Pancreas (tissue), 10 donors: Measurements from ENCODE around the gene ADAMTSL5. TPM values are rescaled to one million over a fixed set of nuclear protein-coding genes. Genes with fewer than 3 reads are reported as not detected.

Experiments used
- ATAC-seq, 4 donors: fragments of 200-7000 bp; cut with Tn5 transposase; one replicate each; pipeline versions ENCODE4 v1.8.0 to v1.9.1; 2020; ENCODE audit warnings: mild to moderate bottlenecking in 4 of 4, moderate library complexity in 4 of 4
- DNase-seq, 6 donors: peaks; one replicate each; pipeline ENCODE4 v3.0.0-alpha.2; 2020
- FAIRE-seq: peaks from 2 replicates; lab custom pipeline; 2012; peaks lifted over from hg19 to GRCh38; lab: Jason Lieb, UNC
- H3K27ac ChIP-seq, 4 donors: fragments of 200-600 bp; sonication (generic); 1 replicate in 3 of 4; 2 replicates in 1 of 4; pipeline versions ENCODE4 v1.5.0 to v1.8.0; 2020
- H3K27me3 ChIP-seq, 4 donors: fragments of 200-600 bp; one replicate each; pipeline ENCODE4 v1.8.0; 2021
- H3K36me3 ChIP-seq, 3 donors: fragments of 200-600 bp; sonication (generic) in 1 of 3; one replicate each; pipeline versions ENCODE4 v1.5.0 to v1.8.0; 2020 to 2021
- H3K4me1 ChIP-seq, 3 donors: fragments of 200-600 bp; one replicate each; pipeline ENCODE4 v1.8.0; 2021
- H3K4me3 ChIP-seq, 4 donors: fragments of 200-600 bp; sonication (generic) in 2 of 4; one replicate each; pipeline versions ENCODE4 v1.5.0 to v1.8.0; 2020 to 2021
- H3K9me3 ChIP-seq, 4 donors: fragments of 200-600 bp; one replicate each; pipeline ENCODE4 v1.8.0; 2021
- CTCF ChIP-seq, 4 donors: fragments of 200-600 bp; sonication (generic) in 3 of 4; IDR thresholded peaks; one replicate each; pipeline versions ENCODE4 v1.5.0 to v1.8.0; 2021; ENCODE audit warnings: antibody characterized with exemption in 4 of 4
- whole genome bisulfite sequencing, 2 donors: extraction: QIAGEN DNeasy Blood & Tissue Kit; methylation state at CpG; one replicate each; pipeline ENCODE4 v1.1.7; 2013; 5-methylcytosine and 5-hydroxymethylcytosine counted together
- intact Hi-C, 3 donors: fragments of 100-400 bp; cut with DNase I; formaldehyde crosslinking; loops; one replicate each; pipeline versions ENCODE4 v1.11.1 to v1.14.2; 2022
- polyA plus RNA-seq, 2 donors: library from polyadenylated mRNA; stranded (reverse); fragments of 200-250 nt; gene quantifications; one replicate each; pipeline ENCODE4 v1.2.3, GENCODE V29; 2013
- total RNA-seq, 6 donors: library from RNA; stranded (reverse); fragmentation: NEBNext Ultra II Directional in 4 of 6; extraction: Animal tissue kit (Norgen Biotek cat#: 25700) in 4 of 6; gene quantifications; one replicate each; pipeline versions ENCODE4 v1.2.1 to v1.2.4, GENCODE V29; 2021 to 2023
- donor health status: healthy with polysubstance abuse.
- donor health status: DM: no; HTN: no; CAD: no; lungs with moderate emphysema.
- donor health status: DM: no; HTN: no; CAD: no.
- donor health status: control.
- donor health status: control.
- donor health status: Bipolar disorder and iron deficiency.
- donor health status: DM: yes; HTN: yes; CAD: no.
- donor health status: DM: no; HTN: no; CAD: no.
- donor health status: DM: no; HTN: no; CAD: no.
- donor health status: DM: yes; HTN: yes; CAD: no.

The ADAMTSL5 gene
- total and polyA plus RNA-seq, 8 donors: 0.23 to 4.0 (median 0.69) TPM

GRCh38 chr19:1507192-1507660 is 5.6 kb downstream of the ADAMTSL5 start:
- Histone ChIP-seq H3K36me3 (no peaks in the 10 kb centered on the region), H3K9me3 (no peaks in the 10 kb centered on the region), H3K27me3 (no peaks in the 10 kb centered on the region), H3K4me3 (no peak overlapping the region), H3K4me1 (peaks cover 0 to 6% (median 0%) of the 10 kb centered on the region in 3 donors), H3K27ac (peak overlapping the region in 1 of 4 donors; percentile 81)
- intact Hi-C loops: no loop called here
- ATAC-seq: no peak
- DNase-seq: peak in 2 of 6 donors; percentile 25 to 80
- TF ChIP-seq CTCF (IDR thresholded peaks at IDR 0.05): no peak
- 66 to 69% methylated on average over 23 of the region's 23 CpGs for WGBS, 2 donors
- no peak for FAIRE-seq

GRCh38 chr19:1505991-1506881 is 6.6 kb downstream of the ADAMTSL5 start:
- ATAC-seq: no peak
- no peak for FAIRE-seq
- intact Hi-C loops: no loop called here

GRCh38 chr19:1505012-1505411 is 7.8 kb downstream of the ADAMTSL5 start:
- Histone ChIP-seq H3K27me3 (no peaks in the 10 kb centered on the region), H3K36me3 (no peaks in the 10 kb centered on the region), H3K27ac (no peak overlapping the region), H3K4me3 (no peak overlapping the region), H3K4me1 (peaks cover 0 to 11% (median 0%) of the 10 kb centered on the region in 3 donors), H3K9me3 (no peaks in the 10 kb centered on the region)
- TF ChIP-seq CTCF (IDR thresholded peaks at IDR 0.05): no peak
- no peak for ATAC-seq
- no peak for FAIRE-seq
- 62 to 75% methylated on average over 8 of the region's 8 CpGs for WGBS, 2 donors
- intact Hi-C loops: no loop called here
- DNase-seq: no peak

More at GRCh38 chr19:1505991-1506881, 6.6 kb downstream of the ADAMTSL5 start:
- no peaks in the 10 kb centered on the region for H3K27me3 ChIP-seq
- H3K4me1 ChIP-seq: peaks cover 0 to 7% (median 0%) of the 10 kb centered on the region in 3 donors
- H3K4me3 ChIP-seq: no peak overlapping the region
- WGBS, 2 donors: 88 to 89% methylated on average over 43 to 45 of the region's 45 CpGs
- DNase-seq: peak in 1 of 6 donors; percentile 80
- H3K27ac ChIP-seq: no peak overlapping the region
- H3K9me3 ChIP-seq: no peaks in the 10 kb centered on the region
- H3K36me3 ChIP-seq: no peaks in the 10 kb centered on the region
- no peak for TF ChIP-seq CTCF (IDR thresholded peaks at IDR 0.05)

GRCh38 chr19:1503925-1504773 is 8.7 kb downstream of the ADAMTSL5 start:
- Histone ChIP-seq H3K4me1 (peaks cover 0 to 11% (median 0%) of the 10 kb centered on the region in 3 donors), H3K27me3 (no peaks in the 10 kb centered on the region), H3K4me3 (no peak overlapping the region), H3K9me3 (no peaks in the 10 kb centered on the region), H3K27ac (no peak overlapping the region), H3K36me3 (no peaks in the 10 kb centered on the region)
- DNase-seq (peak in 1 of 6 donors; percentile 59), ATAC-seq (no peak), FAIRE-seq (no peak)
- intact Hi-C loops: no loop called here
- WGBS, 2 donors: 40 to 43% methylated on average over 20 to 23 of the region's 23 CpGs
- TF ChIP-seq CTCF (IDR thresholded peaks at IDR 0.05): no peak
